Thoracic aorta (tissue), 2 donors: ENCODE results near the gene TLR10. TPM values are rescaled to one million over a fixed set of nuclear protein-coding genes. Genes with fewer than 3 reads are reported as not detected.
"Not testable (repeated sequence)": the region's sequence is repeated elsewhere in the genome, so short reads cannot be mapped to it uniquely, and the experiment has no call there.

Experiments used
- ATAC-seq: fragments of 150-250 bp; one replicate; pipeline ENCODE4 v1.8.0; 2017; ENCODE audit warnings: low read depth; ENCODE audit not compliant: insufficient number of reproducible peaks, low FRiP score
- DNase-seq: peaks from one replicate; pipeline ENCODE4 v3.0.0-alpha.2; 2020; ENCODE audit warnings: low spot score
- H3K27ac ChIP-seq, 2 donors: fragments of 200-600 bp; sonication (generic); 1 replicate in 1 of 2; 2 replicates in 1 of 2; pipeline ENCODE4 v1.5.1; 2016; ENCODE audit warnings: mild to moderate bottlenecking in 2 of 2, moderate library complexity in 2 of 2
- H3K27me3 ChIP-seq: fragments of 200-600 bp; sonication (generic); replicated peaks from 2 replicates; pipeline ENCODE4 v1.6.0; 2016; ENCODE audit warnings: mild to moderate bottlenecking; ENCODE audit not compliant: insufficient read depth
- H3K36me3 ChIP-seq: fragments of 200-600 bp; sonication (generic); one replicate; pipeline ENCODE4 v1.5.1; 2016
- H3K4me1 ChIP-seq, 2 donors: fragments of 200-600 bp; sonication (generic); 1 replicate in 1 of 2; 2 replicates in 1 of 2; pipeline versions ENCODE4 v1.5.1 to v1.6.0; 2016; ENCODE audit warnings: low read depth in 2 of 2, mild to moderate bottlenecking in 1 of 2; ENCODE audit not compliant: control insufficient read depth in 1 of 2
- H3K4me3 ChIP-seq: fragments of 200-600 bp; sonication (generic); 2 replicates; pipeline ENCODE4 v1.5.1; 2016; ENCODE audit warnings: mild to moderate bottlenecking
- H3K9me3 ChIP-seq: fragments of 200-600 bp; sonication (generic); 2 replicates; pipeline ENCODE4 v1.5.1; 2016
- CTCF ChIP-seq: fragments of 200-600 bp; sonication (generic); IDR thresholded peaks from one replicate; pipeline ENCODE4 v1.5.1; 2019; ENCODE audit warnings: antibody characterized with exemption
- total RNA-seq, 2 donors: library from RNA; depleted of rRNA; stranded (reverse); fragments of >200 nt; gene quantifications; one replicate each; pipeline versions ENCODE4 v1.1.0 to v1.2.3, GENCODE V29; 2016

The TLR10 gene
- total RNA-seq, 2 donors from 2014 or later: 0.28 to 0.81 TPM

GRCh38 chr4:38781854-38782261, 932 bp downstream of the TLR10 start:
- H3K27ac ChIP-seq: no peak overlapping the region
- H3K36me3 ChIP-seq: no peaks in the 10 kb centered on the region
- H3K27me3 ChIP-seq: no peaks in the 10 kb centered on the region
- TF ChIP-seq CTCF: no peak
- DNase-seq (no peak), ATAC-seq (no peak)
- no peaks in the 10 kb centered on the region for H3K9me3 ChIP-seq
- H3K4me3 ChIP-seq: no peak overlapping the region
- H3K4me1 ChIP-seq: no peaks in the 10 kb centered on the region

DNA sequence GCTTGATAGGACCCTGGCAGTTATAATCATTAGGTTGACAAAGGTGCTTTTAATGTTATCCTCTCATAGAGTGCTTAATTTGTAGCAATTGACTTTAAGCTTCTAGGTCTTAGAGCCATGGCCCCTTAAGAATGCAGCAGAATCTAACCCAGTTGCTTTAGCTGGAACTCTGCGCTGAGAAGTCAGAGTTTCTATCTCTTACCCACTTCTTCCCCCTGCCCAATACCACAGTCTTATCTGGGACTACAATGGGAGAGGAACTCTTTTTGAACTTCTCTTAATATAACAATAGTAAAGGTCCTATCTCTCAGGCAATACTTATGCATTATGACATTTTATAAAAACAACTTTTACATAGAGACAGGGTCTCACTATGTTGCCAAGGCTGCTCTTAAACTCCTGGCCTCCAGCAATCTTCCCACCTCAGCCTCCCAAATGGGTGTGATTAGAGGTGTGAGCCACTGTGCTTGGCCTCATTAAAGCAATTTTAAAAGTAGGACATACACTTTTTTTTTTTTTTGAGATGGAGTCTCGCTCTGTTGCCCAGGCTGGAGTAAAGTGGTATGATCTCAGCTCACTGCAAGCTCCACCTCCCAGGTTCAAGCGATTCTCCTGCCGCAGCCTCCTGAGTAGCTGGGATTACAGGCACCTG, 1.8 kb downstream of the TLR10 start:
- H3K27me3 ChIP-seq: no peaks in the 10 kb centered on the region
- no peak for TF ChIP-seq CTCF
- no peaks in the 10 kb centered on the region for H3K36me3 ChIP-seq
- no peak for DNase-seq
- ATAC-seq: no peak
- H3K4me1 ChIP-seq: no peaks in the 10 kb centered on the region
- H3K9me3 ChIP-seq: no peaks in the 10 kb centered on the region
- no peak overlapping the region for H3K4me3 ChIP-seq
- no peak overlapping the region for H3K27ac ChIP-seq

DNA sequence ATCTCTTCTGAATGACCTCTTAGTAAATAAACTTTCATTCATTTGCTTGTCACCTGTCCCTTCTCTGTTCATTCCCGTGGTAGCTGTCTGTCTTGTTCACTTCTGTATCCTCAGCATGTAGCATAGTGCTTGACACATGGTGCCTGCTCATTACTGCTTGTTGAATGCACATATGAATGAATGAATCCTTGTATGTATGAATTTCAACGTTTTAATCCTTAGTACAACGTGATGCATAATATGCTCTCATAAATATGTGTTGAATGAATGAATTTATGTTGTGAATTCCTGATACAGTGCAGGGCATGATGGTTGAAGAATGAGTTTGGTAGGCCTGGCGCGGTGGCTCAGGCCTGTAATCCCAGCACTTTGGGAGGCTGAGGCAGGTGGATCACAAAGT, 3.0 kb downstream of the TLR10 start:
- Histone ChIP-seq H3K27me3 (no peaks in the 10 kb centered on the region), H3K4me1 (no peaks in the 10 kb centered on the region), H3K4me3 (no peak overlapping the region), H3K36me3 (no peaks in the 10 kb centered on the region), H3K9me3 (no peaks in the 10 kb centered on the region), H3K27ac (no peak overlapping the region)
- DNase-seq (no peak), ATAC-seq (no peak)
- no peak for TF ChIP-seq CTCF

GRCh38 chr4:38777925-38778324, 4.9 kb downstream of the TLR10 start:
- not testable (repeated sequence) for DNase-seq, H3K27ac ChIP-seq, H3K4me3 ChIP-seq, H3K27me3 ChIP-seq, H3K36me3 ChIP-seq, ATAC-seq, H3K4me1 ChIP-seq, H3K9me3 ChIP-seq

DNA sequence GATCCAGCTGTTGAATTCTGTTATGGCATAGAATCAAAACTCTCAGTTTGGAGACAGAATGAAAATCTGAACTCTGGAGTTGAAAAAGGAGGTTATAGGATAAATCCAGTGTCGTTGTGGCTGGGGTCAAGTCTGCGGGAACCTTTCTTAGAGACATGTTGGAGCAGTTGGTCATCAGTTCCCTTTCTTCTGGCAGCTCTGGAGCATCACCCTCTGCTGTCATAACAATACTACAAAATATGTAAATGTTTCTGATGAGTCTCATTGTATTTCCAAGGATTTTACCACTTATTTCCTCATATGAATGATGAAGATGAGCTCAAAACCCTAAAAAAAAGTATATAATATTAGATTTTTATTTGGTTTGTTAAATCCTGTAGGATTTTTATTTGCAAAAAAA, 7.5 kb downstream of the TLR10 start:
- Histone ChIP-seq H3K4me3 (no peak overlapping the region), H3K36me3 (no peaks in the 10 kb centered on the region), H3K9me3 (no peaks in the 10 kb centered on the region), H3K27me3 (no peaks in the 10 kb centered on the region), H3K27ac (no peak overlapping the region), H3K4me1 (no peaks in the 10 kb centered on the region)
- DNase-seq: no peak
- no peak for TF ChIP-seq CTCF
- ATAC-seq: no peak
